GM12872 (cell line): ENCODE results near the gene GRID2.

Experiments
- TF ChIP-seq, protein P1 (sequence below): IDR thresholded peaks from 3 replicates; pipeline ENCODE4 v1.5.1; 2011; ENCODE audit warnings: low read depth, mild to moderate bottlenecking, low read length, moderate library complexity; ENCODE audit not compliant: insufficient read depth

GRID2 gene

DNA sequence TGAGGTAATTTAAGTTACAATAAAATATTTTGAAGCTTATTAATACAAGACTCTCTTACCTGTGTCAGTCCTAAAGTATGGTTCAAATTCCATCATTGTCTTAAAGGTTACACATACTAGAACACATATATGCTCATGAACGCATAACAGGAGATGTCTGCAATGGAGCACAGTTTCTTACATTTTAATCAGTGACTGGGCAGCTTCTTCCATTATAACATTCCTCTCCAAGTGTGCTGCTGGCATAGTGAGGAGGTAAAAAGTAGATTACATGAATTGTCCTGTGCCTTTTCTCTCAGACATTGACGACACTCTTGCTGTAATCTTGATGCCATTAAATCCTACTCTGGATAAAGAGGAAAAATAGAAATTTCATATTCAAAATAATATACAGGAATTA is 40.8 kb upstream of the GRID2 start:
- TF ChIP-seq, protein P1, sequence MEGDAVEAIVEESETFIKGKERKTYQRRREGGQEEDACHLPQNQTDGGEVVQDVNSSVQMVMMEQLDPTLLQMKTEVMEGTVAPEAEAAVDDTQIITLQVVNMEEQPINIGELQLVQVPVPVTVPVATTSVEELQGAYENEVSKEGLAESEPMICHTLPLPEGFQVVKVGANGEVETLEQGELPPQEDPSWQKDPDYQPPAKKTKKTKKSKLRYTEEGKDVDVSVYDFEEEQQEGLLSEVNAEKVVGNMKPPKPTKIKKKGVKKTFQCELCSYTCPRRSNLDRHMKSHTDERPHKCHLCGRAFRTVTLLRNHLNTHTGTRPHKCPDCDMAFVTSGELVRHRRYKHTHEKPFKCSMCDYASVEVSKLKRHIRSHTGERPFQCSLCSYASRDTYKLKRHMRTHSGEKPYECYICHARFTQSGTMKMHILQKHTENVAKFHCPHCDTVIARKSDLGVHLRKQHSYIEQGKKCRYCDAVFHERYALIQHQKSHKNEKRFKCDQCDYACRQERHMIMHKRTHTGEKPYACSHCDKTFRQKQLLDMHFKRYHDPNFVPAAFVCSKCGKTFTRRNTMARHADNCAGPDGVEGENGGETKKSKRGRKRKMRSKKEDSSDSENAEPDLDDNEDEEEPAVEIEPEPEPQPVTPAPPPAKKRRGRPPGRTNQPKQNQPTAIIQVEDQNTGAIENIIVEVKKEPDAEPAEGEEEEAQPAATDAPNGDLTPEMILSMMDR = no peak

DNA sequence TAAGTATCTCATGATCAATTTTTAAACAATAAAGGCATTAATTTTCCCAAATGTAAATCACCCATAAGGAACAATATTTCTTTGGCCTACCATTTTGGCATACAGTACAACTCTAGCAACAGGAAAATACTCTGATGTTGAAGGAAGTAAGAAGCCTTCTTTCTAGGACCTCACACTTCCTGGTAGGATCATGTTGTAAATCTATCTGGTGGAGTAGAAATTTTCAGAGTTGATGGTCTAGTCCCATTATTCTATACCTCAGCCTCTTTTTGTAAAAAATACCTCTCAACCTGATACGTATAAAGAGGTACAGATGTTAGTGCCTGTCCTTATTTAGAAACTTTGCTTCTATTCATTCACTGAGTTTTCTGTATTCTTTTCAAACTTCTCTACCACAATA is 40.2 kb upstream of the GRID2 start:
- TF ChIP-seq, protein P1 = no peak

DNA sequence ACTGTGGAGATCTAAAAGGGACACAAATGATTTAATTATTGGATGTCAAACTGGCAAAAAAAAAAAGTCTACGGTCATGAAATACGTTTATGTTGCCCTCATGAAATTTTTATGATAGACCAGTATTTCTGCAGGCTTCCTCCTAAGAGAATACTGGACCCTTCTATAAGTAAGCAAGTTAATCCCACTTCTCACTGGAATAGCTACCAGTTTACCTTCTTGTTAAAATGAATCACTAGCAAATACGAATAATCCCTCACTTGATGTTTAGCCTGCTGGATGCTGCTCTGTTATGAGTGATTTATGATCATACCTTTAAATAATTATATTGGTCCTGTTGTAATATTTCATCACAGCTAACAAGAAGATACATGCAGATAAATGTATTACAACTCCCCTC is 39.6 kb upstream of the GRID2 start:
- TF ChIP-seq, protein P1 = no peak

DNA sequence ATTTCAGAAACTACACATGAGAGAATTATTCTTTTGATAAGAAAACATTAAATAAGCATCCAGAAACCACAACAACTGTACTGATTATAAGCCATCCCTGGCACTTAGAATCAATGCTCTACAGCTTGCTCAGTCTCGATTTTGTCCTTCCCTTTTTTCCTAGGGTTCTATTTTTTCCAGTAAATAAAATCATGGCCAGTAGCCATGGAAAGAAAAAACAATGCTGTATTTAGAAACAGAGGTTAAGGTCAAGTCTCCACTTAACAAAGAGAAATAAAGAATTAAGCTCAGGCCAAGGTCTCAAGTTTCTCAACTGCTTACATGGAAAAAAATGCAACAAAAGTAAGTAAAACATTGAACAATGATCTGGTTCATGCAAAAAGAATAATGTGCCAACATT is 38.7 kb upstream of the GRID2 start:
- TF ChIP-seq, protein P1 = no peak

DNA sequence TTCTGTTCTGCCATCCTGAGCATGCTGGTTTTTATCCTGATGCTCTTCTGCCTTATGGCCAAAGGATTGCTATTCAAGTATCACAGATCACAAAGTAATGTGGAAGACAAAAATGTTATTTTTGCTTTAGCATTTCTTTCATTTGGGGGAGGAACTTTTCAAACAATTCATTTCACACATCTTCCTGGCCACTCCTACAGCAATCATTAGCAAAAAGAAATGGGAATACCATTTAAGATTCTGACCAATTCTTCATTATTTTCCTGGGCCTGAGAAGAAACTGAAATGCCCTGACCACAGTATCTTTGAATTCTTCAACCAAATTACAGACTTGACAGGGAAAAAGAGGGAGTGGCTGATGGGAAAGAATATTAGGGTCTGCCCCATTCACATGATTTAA is 38.0 kb upstream of the GRID2 start:
- TF ChIP-seq, protein P1 = no peak

DNA sequence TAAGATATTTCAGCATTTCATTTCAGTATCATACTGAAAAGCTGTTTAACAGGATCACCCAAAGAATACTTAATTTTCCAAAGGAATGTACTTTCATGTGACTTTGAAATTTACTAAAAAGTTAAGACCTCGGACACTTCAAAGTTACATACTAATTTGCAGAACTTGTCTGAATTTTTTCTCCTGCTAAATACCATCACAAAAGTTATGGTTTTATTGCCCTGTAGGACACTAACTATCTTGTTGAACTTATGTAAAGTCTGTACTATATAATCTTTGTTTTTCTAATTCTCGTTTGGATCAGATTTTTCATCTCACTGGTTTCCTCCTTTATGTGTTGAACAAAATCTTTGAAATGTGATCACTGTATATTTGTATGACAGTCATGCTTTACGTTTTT is 37.2 kb upstream of the GRID2 start:
- TF ChIP-seq, protein P1 = no peak

DNA sequence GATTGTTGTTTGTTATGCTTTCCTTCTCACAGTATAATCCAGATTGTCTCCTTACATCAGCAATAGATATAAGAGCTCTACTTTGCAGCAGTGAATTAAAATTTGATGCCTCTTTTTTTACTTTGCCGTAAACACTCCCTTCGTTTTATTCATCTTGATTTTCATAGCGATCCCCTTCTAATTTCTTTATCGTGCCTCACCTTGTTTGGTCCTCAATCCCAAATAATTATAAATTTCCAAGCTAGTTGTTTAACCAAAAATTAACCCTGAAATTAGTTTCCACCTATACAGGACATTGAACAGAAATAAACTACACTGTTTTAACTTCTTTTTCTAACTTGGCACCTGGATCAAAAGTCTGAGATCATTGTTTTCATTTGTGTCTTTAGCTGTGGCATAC is 35.1 kb upstream of the GRID2 start:
- TF ChIP-seq, protein P1 = no peak

DNA sequence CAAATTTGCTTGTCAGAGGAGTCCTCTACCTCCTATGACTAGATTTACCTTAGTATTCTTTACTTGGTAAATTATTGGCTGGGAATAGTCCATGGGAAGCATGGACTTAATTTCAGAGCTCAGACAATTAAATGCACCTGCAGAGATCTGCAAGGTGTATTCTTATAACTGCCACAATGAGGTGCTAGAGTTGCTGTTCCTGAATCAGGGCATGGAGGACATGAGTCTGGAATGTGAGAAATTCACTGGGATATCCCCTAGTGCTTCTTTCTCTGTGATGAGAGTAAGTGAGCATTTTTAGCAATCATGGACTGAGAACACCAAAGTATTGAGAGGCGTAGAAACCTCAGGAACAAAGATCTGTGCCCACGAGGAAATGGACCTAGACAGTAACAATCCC is 32.9 kb upstream of the GRID2 start:
- TF ChIP-seq, protein P1 = no peak
